ENCODE results near the gene LEPROT. TPM values are rescaled to one million over a fixed set of nuclear protein-coding genes. Genes with fewer than 3 reads are reported as not detected.

The LEPROT gene
- total and polyA plus RNA-seq, 2 of the 8 experiments (the other 6 are each of a cell fraction or from before 2014, with no cell fraction given) = 25.7 to 27.2 TPM

- no peak overlapping the region for H3K4ac ChIP-seq (replicated peaks; ENCODE audit: insufficient read length, low read depth, low read length)
- H2BK12ac ChIP-seq (ENCODE audit: low read depth, low read length) = no peak overlapping the region
- no peak overlapping the region for H3K9ac ChIP-seq (replicated peaks in 1 of 4; ENCODE audit: extremely low read depth in 1 of 4, low read depth in 3 of 4, low read length in 3 of 4)
- H3K18ac ChIP-seq (ENCODE audit: extremely low read depth, low read length) = no peak overlapping the region
- no peak overlapping the region for H4K8ac ChIP-seq (ENCODE audit: extremely low read depth, insufficient read depth, low read length)
- H3K79me2 ChIP-seq (ENCODE audit: control insufficient read depth in 1 of 2, insufficient read depth in 2 of 2, low read length in 2 of 2) = no peaks in the 10 kb centered on the region
- H2BK15ac ChIP-seq (ENCODE audit: low read length) = no peak overlapping the region
- H2BK120ac ChIP-seq (replicated peaks; ENCODE audit: low read depth, low read length) = no peak overlapping the region
- no peak overlapping the region for H2AK5ac ChIP-seq (ENCODE audit: low read depth, low read length)
- no peaks in the 10 kb centered on the region for H3K23me2 ChIP-seq (ENCODE audit: low read depth, low read length)
- H4K5ac ChIP-seq (ENCODE audit: insufficient read length, low read depth, low read length) = no peak overlapping the region
- no peaks in the 10 kb centered on the region for H4K20me1 ChIP-seq (replicated peaks in 1 of 2; ENCODE audit: control insufficient read depth in 1 of 2, insufficient read depth in 2 of 2, low read length in 2 of 2)
- no peaks in the 10 kb centered on the region for H3K79me1 ChIP-seq (ENCODE audit: low read depth, low read length)
- peaks cover 2 to 3% of the 10 kb centered on the region in 2 experiments; a peak in 2 of 4 replicates for H3K9me3 ChIP-seq (ENCODE audit: insufficient read depth in 2 of 2, low read depth in 1 of 2, low read length in 1 of 2)
- H4K91ac ChIP-seq (replicated peaks; ENCODE audit: insufficient read length, low read length) = no peak overlapping the region
- FAIRE-seq (no peak), DNase-seq (ENCODE audit: low read depth in 1 of 2, low spot score in 2 of 2) (no peak)
- no peaks in the 10 kb centered on the region for H3K27me3 ChIP-seq (replicated peaks in 1 of 4; ENCODE audit: control insufficient read depth in 3 of 4, extremely low read depth in 1 of 4, insufficient read depth in 3 of 4, low read length in 3 of 4)
- peaks cover 0 to 4% (median 1%) of the 10 kb centered on the region in 4 experiments; a peak in 2 of 7 replicates for H3K4me1 ChIP-seq (replicated peaks in 1 of 4; ENCODE audit: control insufficient read depth in 3 of 4, insufficient read depth in 4 of 4, low read length in 3 of 4)
- H3K4me3 ChIP-seq (ENCODE audit: extremely low read depth in 1 of 4, insufficient read depth in 2 of 4, low read depth in 3 of 4, low read length in 4 of 4) = no peak overlapping the region
- H2AFZ ChIP-seq (ENCODE audit: low read length) = no peak overlapping the region
- H3K4me2 ChIP-seq (ENCODE audit: insufficient read depth in 1 of 2, low read depth in 2 of 2, low read length in 2 of 2) = no peak overlapping the region
- no peaks in the 10 kb centered on the region for H3K36me3 ChIP-seq (ENCODE audit: control insufficient read depth in 2 of 4, insufficient read depth in 4 of 4, low read length in 3 of 4)
- H3K27ac ChIP-seq (ENCODE audit: low read depth, low read length) = no peak overlapping the region
- no peak overlapping the region for H3K23ac ChIP-seq (ENCODE audit: insufficient read length)
- H3K56ac ChIP-seq (replicated peaks; ENCODE audit: insufficient read length, low read depth, low read length) = no peak overlapping the region
- no peak overlapping the region for H3K14ac ChIP-seq (ENCODE audit: insufficient read length)
- no peak overlapping the region for H2BK20ac ChIP-seq (ENCODE audit: low read length)
- H2BK5ac ChIP-seq (ENCODE audit: low read depth, low read length) = no peak overlapping the region
- POLR2A ChIA-PET (ENCODE audit: partially characterized antibody) = no interaction called here
- CTCF ChIA-PET (ENCODE audit: partially characterized antibody) = interaction anchor here (2.3 kb wide), 1 partner anchor 25 kb away, joined by 5 read pairs; no protein-coding TSS in a partner anchor
- no peak for TF ChIP-seq RBBP5 (IDR thresholded peaks at IDR 0.05; ENCODE audit: borderline replicate concordance, low read depth, low read length)
- no peak for TF ChIP-seq MAFK (IDR thresholded peaks at IDR 0.05; ENCODE audit: low read depth, low read length)
- no peak for TF ChIP-seq SUZ12 (IDR thresholded peaks at IDR 0.05; ENCODE audit: low read length)
- TF ChIP-seq SIX5 (IDR thresholded peaks at IDR 0.05; ENCODE audit: low read depth, low read length) = no peak
- no peak for TF ChIP-seq SRF (IDR thresholded peaks at IDR 0.05; ENCODE audit: low read depth, low read length)
- TF ChIP-seq SAP30 (IDR thresholded peaks at IDR 0.05; ENCODE audit: insufficient read depth, insufficient replicate concordance, low read length) = no peak
- TF ChIP-seq BRCA1 (IDR thresholded peaks at IDR 0.05; ENCODE audit: low read depth, low read length) = no peak
- TF ChIP-seq NRF1 (IDR thresholded peaks at IDR 0.05; ENCODE audit: low read depth, low read length) = no peak
- no peak for TF ChIP-seq CHD1 (IDR thresholded peaks at IDR 0.05; ENCODE audit: low read depth, low read length)
- TF ChIP-seq MAX (IDR thresholded peaks at IDR 0.05) = no peak
- TF ChIP-seq RXRA (IDR thresholded peaks at IDR 0.05; ENCODE audit: insufficient read depth, low read depth, low read length) = no peak
Observed at GRCh38 chr1:65456481-65456880, 36.0 kb downstream of the LEPROT start.

Data from H1 (cell line).